ENCODE data around the gene LEO1. TPM values are rescaled to one million over a fixed set of nuclear protein-coding genes. Genes with fewer than 3 reads are reported as not detected.
A peak's percentile ranks its signal among the peaks of the same experiment; 100 is the strongest.

LEO1 gene
- total and polyA plus RNA-seq, 2 of the 13 experiments (the other 11 are each of a cell fraction or from before 2014, with no cell fraction given): 17.0 to 60.3 TPM

DNA sequence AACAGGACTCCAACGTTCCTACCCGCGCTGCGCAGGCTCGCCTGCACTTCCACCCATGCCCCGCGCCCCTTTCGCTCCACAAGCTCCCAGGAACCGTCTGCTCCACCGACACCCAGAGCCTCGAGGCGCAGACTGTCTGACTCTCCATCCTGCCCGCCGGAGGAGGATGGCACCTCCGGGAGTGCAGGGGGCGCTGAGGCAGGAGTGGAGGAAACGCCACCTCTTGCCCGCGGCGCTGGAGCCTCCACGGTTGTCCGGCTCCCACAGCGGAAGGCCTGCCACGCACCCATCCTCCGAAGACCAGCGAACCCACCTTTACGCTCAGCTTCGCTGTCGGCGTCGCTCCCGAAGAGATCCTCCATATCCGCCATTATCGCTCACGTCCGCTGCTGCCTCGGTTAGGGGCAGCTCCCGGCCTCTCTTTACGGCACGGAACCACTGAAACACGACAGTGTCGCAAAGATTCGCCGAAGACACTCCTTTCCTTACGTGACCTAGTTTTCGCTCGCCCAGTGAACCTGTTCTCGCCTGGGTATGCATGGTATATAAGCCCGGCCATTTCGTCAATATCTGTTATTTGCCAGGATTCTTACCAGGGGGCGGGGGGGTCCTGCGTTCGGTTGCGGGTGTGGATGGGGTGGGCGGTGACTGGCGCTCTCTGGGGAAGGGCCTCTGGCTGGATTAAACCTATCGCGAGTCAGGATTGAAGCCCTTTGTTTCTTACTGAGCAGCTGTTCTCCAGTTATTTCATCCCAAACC lies at the start of gene LEO1 (continued):
- TF ChIP-seq, protein P1, sequence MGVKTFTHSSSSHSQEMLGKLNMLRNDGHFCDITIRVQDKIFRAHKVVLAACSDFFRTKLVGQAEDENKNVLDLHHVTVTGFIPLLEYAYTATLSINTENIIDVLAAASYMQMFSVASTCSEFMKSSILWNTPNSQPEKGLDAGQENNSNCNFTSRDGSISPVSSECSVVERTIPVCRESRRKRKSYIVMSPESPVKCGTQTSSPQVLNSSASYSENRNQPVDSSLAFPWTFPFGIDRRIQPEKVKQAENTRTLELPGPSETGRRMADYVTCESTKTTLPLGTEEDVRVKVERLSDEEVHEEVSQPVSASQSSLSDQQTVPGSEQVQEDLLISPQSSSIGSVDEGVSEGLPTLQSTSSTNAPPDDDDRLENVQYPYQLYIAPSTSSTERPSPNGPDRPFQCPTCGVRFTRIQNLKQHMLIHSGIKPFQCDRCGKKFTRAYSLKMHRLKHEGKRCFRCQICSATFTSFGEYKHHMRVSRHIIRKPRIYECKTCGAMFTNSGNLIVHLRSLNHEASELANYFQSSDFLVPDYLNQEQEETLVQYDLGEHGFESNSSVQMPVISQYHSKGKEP (CRISPR knock-in tag; IDR thresholded peaks at IDR 0.05): no peak
- TF ChIP-seq ELF1 (CRISPR knock-in tag; IDR thresholded peaks at IDR 0.05): peak; percentile 41
- TF ChIP-seq, protein P2, sequence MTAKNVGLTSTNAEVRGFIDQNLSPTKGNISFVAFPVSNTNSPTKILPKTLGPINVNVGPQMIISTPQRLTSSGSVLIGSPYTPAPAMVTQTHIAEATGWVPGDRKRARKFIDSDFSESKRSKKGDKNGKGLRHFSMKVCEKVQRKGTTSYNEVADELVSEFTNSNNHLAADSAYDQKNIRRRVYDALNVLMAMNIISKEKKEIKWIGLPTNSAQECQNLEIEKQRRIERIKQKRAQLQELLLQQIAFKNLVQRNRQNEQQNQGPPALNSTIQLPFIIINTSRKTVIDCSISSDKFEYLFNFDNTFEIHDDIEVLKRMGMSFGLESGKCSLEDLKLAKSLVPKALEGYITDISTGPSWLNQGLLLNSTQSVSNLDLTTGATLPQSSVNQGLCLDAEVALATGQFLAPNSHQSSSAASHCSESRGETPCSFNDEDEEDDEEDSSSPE (CRISPR knock-in tag; IDR thresholded peaks at IDR 0.05): no peak
- TF ChIP-seq, protein P3, sequence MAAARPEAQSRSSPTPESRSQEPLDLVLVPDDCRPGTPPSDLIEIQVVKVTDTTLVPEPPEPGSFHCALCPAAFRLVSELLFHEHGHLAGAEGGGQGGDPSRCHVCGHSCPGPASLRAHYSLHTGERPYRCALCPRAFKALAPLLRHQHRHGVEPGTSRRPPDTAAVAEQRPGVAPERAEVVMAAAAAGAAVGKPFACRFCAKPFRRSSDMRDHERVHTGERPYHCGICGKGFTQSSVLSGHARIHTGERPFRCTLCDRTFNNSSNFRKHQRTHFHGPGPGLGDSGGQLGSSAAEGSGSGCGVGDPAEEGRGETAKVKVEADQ (CRISPR knock-in tag; IDR thresholded peaks at IDR 0.05; ENCODE audit: borderline replicate concordance): no peak; the same call in 1 of the 2 replicates
- peak; percentile 90 for TF ChIP-seq IKZF4 (CRISPR knock-in tag; IDR thresholded peaks at IDR 0.05; ENCODE audit: borderline replicate concordance, low read depth, not compliant biosample characterization)
- TF ChIP-seq KLF12 (CRISPR knock-in tag; IDR thresholded peaks at IDR 0.05; ENCODE audit: borderline replicate concordance): peak; percentile 43; the same call in 1 of the 2 replicates
- TF ChIP-seq, protein P4, sequence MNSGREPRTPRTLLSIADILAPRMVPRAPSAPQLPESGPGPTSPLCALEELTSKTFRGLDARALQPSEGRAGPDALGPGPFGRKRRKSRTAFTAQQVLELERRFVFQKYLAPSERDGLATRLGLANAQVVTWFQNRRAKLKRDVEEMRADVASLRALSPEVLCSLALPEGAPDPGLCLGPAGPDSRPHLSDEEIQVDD (CRISPR knock-in tag; IDR thresholded peaks at IDR 0.05; ENCODE audit: borderline replicate concordance): no peak
- peak; percentile 37; the same call in 1 of the 2 replicates for TF ChIP-seq RARA (CRISPR knock-in tag; IDR thresholded peaks at IDR 0.05)
- no peak for TF ChIP-seq NR2F1 (CRISPR knock-in tag; IDR thresholded peaks at IDR 0.05)
- no peak for TF ChIP-seq SMC3 (IDR thresholded peaks at IDR 0.05; ENCODE audit: low read length)
- 0 out of 2 replicates have a peak, but pooled peaks have one; percentile 15 for TF ChIP-seq TSC22D2 (CRISPR knock-in tag; IDR thresholded peaks at IDR 0.05; ENCODE audit: borderline replicate concordance)
- peak; percentile 99 for TF ChIP-seq BRD4 (CRISPR knock-in tag; IDR thresholded peaks at IDR 0.05)
- peak; percentile 66 for TF ChIP-seq CREM (IDR thresholded peaks at IDR 0.05)
- no peak for TF ChIP-seq CREM (CRISPR knock-in tag; IDR thresholded peaks at IDR 0.05)
- TF ChIP-seq, protein P5, sequence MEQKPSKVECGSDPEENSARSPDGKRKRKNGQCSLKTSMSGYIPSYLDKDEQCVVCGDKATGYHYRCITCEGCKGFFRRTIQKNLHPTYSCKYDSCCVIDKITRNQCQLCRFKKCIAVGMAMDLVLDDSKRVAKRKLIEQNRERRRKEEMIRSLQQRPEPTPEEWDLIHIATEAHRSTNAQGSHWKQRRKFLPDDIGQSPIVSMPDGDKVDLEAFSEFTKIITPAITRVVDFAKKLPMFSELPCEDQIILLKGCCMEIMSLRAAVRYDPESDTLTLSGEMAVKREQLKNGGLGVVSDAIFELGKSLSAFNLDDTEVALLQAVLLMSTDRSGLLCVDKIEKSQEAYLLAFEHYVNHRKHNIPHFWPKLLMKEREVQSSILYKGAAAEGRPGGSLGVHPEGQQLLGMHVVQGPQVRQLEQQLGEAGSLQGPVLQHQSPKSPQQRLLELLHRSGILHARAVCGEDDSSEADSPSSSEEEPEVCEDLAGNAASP (CRISPR knock-in tag; IDR thresholded peaks at IDR 0.05; ENCODE audit: borderline replicate concordance): peak; percentile 75; the same call in 1 of the 2 replicates
- TF ChIP-seq CEBPG (CRISPR knock-in tag; IDR thresholded peaks at IDR 0.05): peak; percentile 20; the same call in 1 of the 2 replicates
- TF ChIP-seq MEIS2 (CRISPR knock-in tag; IDR thresholded peaks at IDR 0.05): peak; percentile 81
- TF ChIP-seq, protein P6, sequence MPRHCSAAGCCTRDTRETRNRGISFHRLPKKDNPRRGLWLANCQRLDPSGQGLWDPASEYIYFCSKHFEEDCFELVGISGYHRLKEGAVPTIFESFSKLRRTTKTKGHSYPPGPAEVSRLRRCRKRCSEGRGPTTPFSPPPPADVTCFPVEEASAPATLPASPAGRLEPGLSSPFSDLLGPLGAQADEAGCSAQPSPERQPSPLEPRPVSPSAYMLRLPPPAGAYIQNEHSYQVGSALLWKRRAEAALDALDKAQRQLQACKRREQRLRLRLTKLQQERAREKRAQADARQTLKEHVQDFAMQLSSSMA (CRISPR knock-in tag; IDR thresholded peaks at IDR 0.05): no peak
- TF ChIP-seq REPIN1 (CRISPR knock-in tag; IDR thresholded peaks at IDR 0.05; ENCODE audit: borderline replicate concordance, low read depth): 0 out of 2 replicates have a peak, but pooled peaks have one; percentile 35
- no peak for TF ChIP-seq ZNF572 (CRISPR knock-in tag; IDR thresholded peaks at IDR 0.05)
- peak; percentile 79; the same call in 1 of the 2 replicates for TF ChIP-seq ZNF552 (CRISPR knock-in tag; IDR thresholded peaks at IDR 0.05; ENCODE audit: borderline replicate concordance)
- TF ChIP-seq TBP (CRISPR knock-in tag; IDR thresholded peaks at IDR 0.05): no peak
- peak; percentile 83; the same call in 1 of the 2 replicates for TF ChIP-seq ZNF782 (CRISPR knock-in tag; IDR thresholded peaks at IDR 0.05; ENCODE audit: borderline replicate concordance)

All from HepG2 (cell line).